Measurements from ENCODE around the gene MDM4. TPM values are rescaled to one million over a fixed set of nuclear protein-coding genes. Genes with fewer than 3 reads are reported as not detected.

Gene MDM4
- total RNA-seq, 1 donor from 2014 or later, result 39.1 TPM

GRCh38 chr1:204545881-204546280, 29.7 kb downstream of the MDM4 start:
- H3K27me3 Mint-ChIP-seq (ENCODE audit: low read depth), result no peaks in the 10 kb centered on the region
- TF ChIP-seq CTCF (IDR thresholded peaks at IDR 0.05), result no peak
- peaks cover 14% of the 10 kb centered on the region for H3K4me1 Mint-ChIP-seq (ENCODE audit: low read depth)
- peaks cover 54% of the 10 kb centered on the region for H3K36me3 Mint-ChIP-seq (ENCODE audit: low read depth)
- H3K4me3 Mint-ChIP-seq (ENCODE audit: unreplicated experiment), result no peak overlapping the region
- H3K9me3 Mint-ChIP-seq (ENCODE audit: low read depth), result no peaks in the 10 kb centered on the region
- no peak overlapping the region for H3K27ac Mint-ChIP-seq (ENCODE audit: unreplicated experiment)
- no peak for DNase-seq (ENCODE audit: low spot score)

DNA sequence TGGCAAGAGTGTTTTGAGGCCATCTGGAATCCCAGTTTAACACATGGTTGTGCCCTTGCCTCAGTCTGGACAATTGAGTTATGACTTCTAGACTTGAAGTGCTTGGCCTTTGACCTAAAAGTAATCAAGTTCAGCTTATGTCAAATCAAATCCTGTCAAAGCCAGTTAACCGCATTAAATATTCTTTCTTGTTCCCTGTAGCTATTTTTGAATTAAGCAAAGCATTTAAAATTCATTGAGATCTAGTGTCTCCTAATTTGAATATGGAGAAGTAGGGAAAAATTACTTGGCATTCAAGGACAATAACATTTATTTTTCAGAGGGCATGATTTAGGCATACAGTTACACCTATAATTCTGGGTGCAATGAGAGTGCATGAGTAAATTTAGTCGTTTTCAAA, 32.1 kb downstream of the MDM4 start:
- H3K36me3 Mint-ChIP-seq (ENCODE audit: low read depth), result peaks cover 52% of the 10 kb centered on the region
- TF ChIP-seq CTCF (IDR thresholded peaks at IDR 0.05), result no peak
- peaks cover 14% of the 10 kb centered on the region for H3K4me1 Mint-ChIP-seq (ENCODE audit: low read depth)

DNA sequence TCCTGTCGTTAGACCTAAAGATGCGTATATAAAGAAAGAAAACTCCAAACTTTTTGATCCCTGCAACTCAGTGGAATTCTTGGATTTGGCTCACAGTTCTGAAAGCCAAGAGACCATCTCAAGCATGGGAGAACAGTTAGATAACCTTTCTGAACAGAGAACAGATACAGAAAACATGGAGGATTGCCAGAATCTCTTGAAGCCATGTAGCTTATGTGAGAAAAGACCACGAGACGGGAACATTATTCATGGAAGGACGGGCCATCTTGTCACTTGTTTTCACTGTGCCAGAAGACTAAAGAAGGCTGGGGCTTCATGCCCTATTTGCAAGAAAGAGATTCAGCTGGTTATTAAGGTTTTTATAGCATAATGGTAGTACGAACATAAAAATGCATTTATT, 33.1 kb downstream of the MDM4 start:
- DNase-seq (ENCODE audit: low spot score), result no peak
- H3K4me3 Mint-ChIP-seq (ENCODE audit: unreplicated experiment), result no peak overlapping the region
- H3K4me1 Mint-ChIP-seq (ENCODE audit: low read depth), result peaks cover 13% of the 10 kb centered on the region
- H3K9me3 Mint-ChIP-seq (ENCODE audit: low read depth), result no peaks in the 10 kb centered on the region
- TF ChIP-seq CTCF (IDR thresholded peaks at IDR 0.05), result no peak
- peaks cover 45% of the 10 kb centered on the region for H3K36me3 Mint-ChIP-seq (ENCODE audit: low read depth)
- H3K27ac Mint-ChIP-seq (ENCODE audit: unreplicated experiment), result no peak overlapping the region
- no peaks in the 10 kb centered on the region for H3K27me3 Mint-ChIP-seq (ENCODE audit: low read depth)

More for the DNA sequence above, 32.1 kb downstream of the MDM4 start:
- H3K4me3 Mint-ChIP-seq (ENCODE audit: unreplicated experiment), result no peak overlapping the region
- no peaks in the 10 kb centered on the region for H3K9me3 Mint-ChIP-seq (ENCODE audit: low read depth)
- no peaks in the 10 kb centered on the region for H3K27me3 Mint-ChIP-seq (ENCODE audit: low read depth)
- no peak overlapping the region for H3K27ac Mint-ChIP-seq (ENCODE audit: unreplicated experiment)
- no peak for DNase-seq (ENCODE audit: low spot score)

GRCh38 chr1:204550926-204551325, 34.7 kb downstream of the MDM4 start:
- Mint-ChIP-seq H3K36me3 (ENCODE audit: low read depth) (peaks cover 39% of the 10 kb centered on the region), H3K27me3 (ENCODE audit: low read depth) (no peaks in the 10 kb centered on the region), H3K4me3 (ENCODE audit: unreplicated experiment) (no peak overlapping the region), H3K4me1 (ENCODE audit: low read depth) (no peaks in the 10 kb centered on the region), H3K9me3 (ENCODE audit: low read depth) (no peaks in the 10 kb centered on the region), H3K27ac (ENCODE audit: unreplicated experiment) (no peak overlapping the region)
- DNase-seq (ENCODE audit: low spot score), result no peak
- TF ChIP-seq CTCF (IDR thresholded peaks at IDR 0.05), result no peak

DNA sequence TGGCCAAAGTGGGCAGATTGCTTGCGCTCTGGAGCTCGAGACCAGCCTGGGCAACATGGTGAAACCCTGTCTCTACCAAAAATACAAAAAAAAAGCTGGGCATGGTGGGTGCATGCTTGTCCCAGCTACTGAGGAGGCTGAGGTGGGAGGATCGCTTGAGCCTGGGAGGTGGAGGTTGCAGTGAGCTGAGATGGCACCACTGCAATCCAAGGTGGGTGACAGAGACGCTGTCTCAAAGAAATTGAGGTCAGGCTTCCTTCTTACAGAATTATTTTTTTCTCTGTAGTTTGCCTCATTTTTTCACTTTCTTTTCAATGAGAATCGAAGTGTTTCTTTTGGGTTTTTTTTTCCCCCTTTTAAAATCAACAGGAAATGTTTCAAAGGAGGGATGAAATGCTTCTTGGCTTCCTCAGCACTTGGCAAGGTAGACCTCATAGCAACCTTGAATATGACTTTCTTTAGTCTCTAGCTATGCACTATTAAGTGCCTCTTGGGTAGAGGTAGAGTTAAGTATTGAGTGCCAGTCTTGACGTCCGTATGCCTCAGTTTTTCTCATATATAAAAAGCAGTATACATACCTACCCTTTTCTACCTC, 40.3 kb downstream of the MDM4 start:
- no peak for DNase-seq (ENCODE audit: low spot score)
- no peaks in the 10 kb centered on the region for H3K9me3 Mint-ChIP-seq (ENCODE audit: low read depth)
- H3K4me3 Mint-ChIP-seq (ENCODE audit: unreplicated experiment), result no peak overlapping the region
- TF ChIP-seq CTCF (IDR thresholded peaks at IDR 0.05), result no peak
- H3K4me1 Mint-ChIP-seq (ENCODE audit: low read depth), result peaks cover 5% of the 10 kb centered on the region
- no peak overlapping the region for H3K27ac Mint-ChIP-seq (ENCODE audit: unreplicated experiment)
- no peaks in the 10 kb centered on the region for H3K27me3 Mint-ChIP-seq (ENCODE audit: low read depth)
- peaks cover 4% of the 10 kb centered on the region for H3K36me3 Mint-ChIP-seq (ENCODE audit: low read depth)
